HG02610 (cell line): ENCODE data around the gene ITGAL.
"Not testable (repeated sequence)": the region's sequence is repeated elsewhere in the genome, so short reads cannot be mapped to it uniquely, and the experiment has no call there.

Experiments
- ATAC-seq: cut with Tn5 transposase; IDR thresholded peaks from one replicate; pipeline ENCODE4 v1.9.1; 2021; ENCODE audit warnings: mild to moderate bottlenecking, moderate library complexity; ENCODE audit not compliant: unreplicated experiment

ITGAL gene

GRCh38 chr16:30491744-30492308, 19.3 kb downstream of the ITGAL start:
- ATAC-seq, result no peak

- ATAC-seq, result no peak
Measured at GRCh38 chr16:30493941-30494488, 21.5 kb downstream of the ITGAL start.

- ATAC-seq, result no peak
Measured at GRCh38 chr16:30494709-30495108, 22.2 kb downstream of the ITGAL start.

GRCh38 chr16:30499284-30499683, 26.7 kb downstream of the ITGAL start:
- ATAC-seq, result no peak

- no peak for ATAC-seq
Measured at GRCh38 chr16:30503403-30504296, 31.1 kb downstream of the ITGAL start.

GRCh38 chr16:30509081-30509765, 36.7 kb downstream of the ITGAL start:
- ATAC-seq, result no peak

GRCh38 chr16:30510376-30510938, 37.9 kb downstream of the ITGAL start:
- no peak for ATAC-seq

GRCh38 chr16:30511509-30511908, 39.0 kb downstream of the ITGAL start:
- no peak for ATAC-seq

- no peak for ATAC-seq
Measured at GRCh38 chr16:30515275-30515674, 42.7 kb downstream of the ITGAL start.

- ATAC-seq, result no peak
Measured at GRCh38 chr16:30518552-30518951, 46.0 kb downstream of the ITGAL start.

- no peak for ATAC-seq
Measured at GRCh38 chr16:30519120-30520049, 46.8 kb downstream of the ITGAL start.

- ATAC-seq, result no peak
Measured at GRCh38 chr16:30521476-30521872, 48.9 kb downstream of the ITGAL start.

- ATAC-seq, result no peak
Measured at GRCh38 chr16:30521873-30522641, 49.5 kb downstream of the ITGAL start.

GRCh38 chr16:30522702-30523463, 50.3 kb downstream of the ITGAL start:
- ATAC-seq, result not testable (repeated sequence)

GRCh38 chr16:30523768-30524574, 51.4 kb downstream of the ITGAL start:
- ATAC-seq, result no peak

- no peak for ATAC-seq
Measured at GRCh38 chr16:30524575-30525568, 52.3 kb downstream of the ITGAL start.

GRCh38 chr16:30525844-30526136, 53.2 kb downstream of the ITGAL start:
- ATAC-seq, result no peak
